ENCODE results near the gene NDOR1.
A peak's percentile ranks its signal among the peaks of the same experiment; 100 is the strongest.

NDOR1 gene

GRCh38 chr9:137171149-137171900 is 34.2 kb upstream of the NDOR1 start:
- Histone ChIP-seq H3K4me3 (replicated peaks; ENCODE audit: insufficient read depth, low read length) (no peak overlapping the region), H3K27ac (replicated peaks) (no peak overlapping the region), H3K27me3 (ENCODE audit: insufficient read depth, poor library complexity, severe bottlenecking) (peaks cover 11% of the 10 kb centered on the region)
- TF ChIP-seq CTCF (IDR thresholded peaks at IDR 0.05; ENCODE audit: insufficient read depth, low read length) (no peak), REST (IDR thresholded peaks at IDR 0.05; ENCODE audit: insufficient replicate concordance, low read depth) (no peak), POLR2AphosphoS5 (IDR thresholded peaks at IDR 0.05; ENCODE audit: low read depth) (no peak), SPI1 (IDR thresholded peaks at IDR 0.05; ENCODE audit: borderline replicate concordance, low read depth) (no peak), GABPA (IDR thresholded peaks at IDR 0.05; ENCODE audit: low read depth) (no peak)
- DNase-seq (ENCODE audit: low read depth in 1 of 2, low spot score in 1 of 2), result no peak

DNA sequence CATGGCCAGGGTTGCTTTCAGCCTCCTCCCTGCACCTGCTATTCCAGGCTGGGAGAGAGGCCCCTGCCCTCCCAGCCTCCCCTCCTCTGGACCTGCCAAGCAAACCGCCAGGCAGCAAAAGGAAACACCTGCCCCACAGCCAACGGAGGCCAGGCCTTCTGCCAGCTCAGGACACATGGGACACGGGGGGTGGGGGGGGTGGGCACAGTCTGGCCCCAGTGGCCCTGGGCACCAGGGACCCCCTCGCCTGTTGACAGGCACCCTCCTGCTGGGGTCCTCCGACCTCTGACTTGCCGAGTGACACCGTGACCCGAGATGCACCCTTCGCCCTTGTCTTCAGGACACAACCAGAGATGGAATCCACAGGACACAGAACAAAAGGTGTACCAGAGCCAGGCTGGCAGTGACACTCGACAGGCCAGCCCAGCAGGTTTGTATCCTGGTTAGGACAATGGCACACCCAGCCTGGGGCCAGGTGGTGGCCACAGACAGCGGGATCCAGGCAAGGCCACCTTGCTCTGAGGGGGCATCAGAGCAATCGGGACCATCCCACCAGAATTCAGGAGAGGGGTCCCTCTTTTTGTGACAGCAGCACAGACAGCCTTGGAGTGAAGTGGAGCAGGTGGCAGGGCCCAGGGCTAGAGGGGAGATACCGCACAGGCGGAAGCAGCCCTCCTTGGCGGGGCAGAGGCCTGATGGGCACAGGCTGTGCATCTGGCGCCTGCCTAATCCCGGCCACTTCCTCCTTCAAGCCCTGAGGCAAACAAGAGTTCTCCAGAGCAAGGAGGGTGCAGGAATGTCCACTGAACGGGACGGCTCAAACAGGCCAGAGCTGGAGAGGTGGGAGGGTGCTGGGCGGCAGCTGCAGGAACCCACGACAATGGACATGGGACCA is 32.4 kb upstream of the NDOR1 start:
- DNase-seq (ENCODE audit: low read depth in 1 of 2, low spot score in 1 of 2), result peak in 1 of 2 experiments; percentile 60
- Histone ChIP-seq H3K27ac (replicated peaks) (peak overlapping the region; percentile 36), H3K4me3 (replicated peaks; ENCODE audit: insufficient read depth, low read length) (no peak overlapping the region)

More for the DNA sequence above, 32.4 kb upstream of the NDOR1 start:
- H3K27me3 ChIP-seq (ENCODE audit: insufficient read depth, poor library complexity, severe bottlenecking), result peaks cover under 1% of the 10 kb centered on the region
- TF ChIP-seq GABPA (IDR thresholded peaks at IDR 0.05; ENCODE audit: low read depth), result peak; percentile 47; the same call in 1 of the 2 replicates
- peak; percentile 93 for TF ChIP-seq SPI1 (IDR thresholded peaks at IDR 0.05; ENCODE audit: borderline replicate concordance, low read depth)
- no peak for TF ChIP-seq CTCF (IDR thresholded peaks at IDR 0.05; ENCODE audit: insufficient read depth, low read length)
- peak; percentile 34 for TF ChIP-seq REST (IDR thresholded peaks at IDR 0.05; ENCODE audit: insufficient replicate concordance, low read depth)
- TF ChIP-seq POLR2AphosphoS5 (IDR thresholded peaks at IDR 0.05; ENCODE audit: low read depth), result peak; percentile 93

Measured in HL-60 (cell line).